OCI-M1 (cell line): ENCODE measurements around the gene LMO4.

Source experiments
- DNase-seq: peaks from one replicate; lab custom pipeline; 2025; lab: John Stamatoyannopoulos, UW

Gene LMO4

GRCh38 chr1:87328272-87329050 is at the start of gene LMO4:
Gene LMO4 (plus strand): TSS chr1:87328880. CDS start chr1:87332016, 3,136 bp downstream.
- DNase-seq = peak; percentile 96

GRCh38 chr1:87279536-87279875 is 49.2 kb upstream of the LMO4 start:
- DNase-seq = no peak

- DNase-seq = peak; percentile 60
Measured at GRCh38 chr1:87279966-87280535, 48.6 kb upstream of the LMO4 start.

GRCh38 chr1:87284456-87285240 is 44.0 kb upstream of the LMO4 start:
- DNase-seq = peak; percentile 66

- no peak for DNase-seq
Measured at GRCh38 chr1:87291107-87291506, 37.6 kb upstream of the LMO4 start.

GRCh38 chr1:87292684-87293493 is 35.8 kb upstream of the LMO4 start:
- peak; percentile 82 for DNase-seq

- no peak for DNase-seq
Measured at GRCh38 chr1:87294633-87295032, 34.0 kb upstream of the LMO4 start.

GRCh38 chr1:87295445-87296110 is 33.1 kb upstream of the LMO4 start:
- DNase-seq = no peak

GRCh38 chr1:87296206-87296605 is 32.5 kb upstream of the LMO4 start:
- no peak for DNase-seq

GRCh38 chr1:87299661-87300060 is 29.0 kb upstream of the LMO4 start:
- DNase-seq = no peak

GRCh38 chr1:87300628-87301027 is 28.1 kb upstream of the LMO4 start:
- no peak for DNase-seq

- peak; percentile 76 for DNase-seq
Measured at GRCh38 chr1:87305151-87305550, 23.5 kb upstream of the LMO4 start.

- no peak for DNase-seq
Measured at GRCh38 chr1:87305762-87306161, 22.9 kb upstream of the LMO4 start.

GRCh38 chr1:87307306-87307705 is 21.4 kb upstream of the LMO4 start:
- DNase-seq = no peak

- DNase-seq = no peak
Measured at GRCh38 chr1:87307931-87308330, 20.7 kb upstream of the LMO4 start.

GRCh38 chr1:87314091-87314490 is 14.6 kb upstream of the LMO4 start:
- DNase-seq = no peak

- peak; percentile 27 for DNase-seq
Measured at GRCh38 chr1:87318056-87318650, 10.5 kb upstream of the LMO4 start.

- DNase-seq = no peak
Measured at GRCh38 chr1:87318806-87319205, 9.9 kb upstream of the LMO4 start.

GRCh38 chr1:87325982-87326738 is 2.5 kb upstream of the LMO4 start:
- peak; percentile 83 for DNase-seq
